Measurements from ENCODE around the gene KCNN1.
A peak's percentile ranks its signal among the peaks of the same experiment; 100 is the strongest.
"Not testable (repeated sequence)": the region's sequence is repeated elsewhere in the genome, so short reads cannot be mapped to it uniquely, and the experiment has no call there.

KCNN1 gene

DNA sequence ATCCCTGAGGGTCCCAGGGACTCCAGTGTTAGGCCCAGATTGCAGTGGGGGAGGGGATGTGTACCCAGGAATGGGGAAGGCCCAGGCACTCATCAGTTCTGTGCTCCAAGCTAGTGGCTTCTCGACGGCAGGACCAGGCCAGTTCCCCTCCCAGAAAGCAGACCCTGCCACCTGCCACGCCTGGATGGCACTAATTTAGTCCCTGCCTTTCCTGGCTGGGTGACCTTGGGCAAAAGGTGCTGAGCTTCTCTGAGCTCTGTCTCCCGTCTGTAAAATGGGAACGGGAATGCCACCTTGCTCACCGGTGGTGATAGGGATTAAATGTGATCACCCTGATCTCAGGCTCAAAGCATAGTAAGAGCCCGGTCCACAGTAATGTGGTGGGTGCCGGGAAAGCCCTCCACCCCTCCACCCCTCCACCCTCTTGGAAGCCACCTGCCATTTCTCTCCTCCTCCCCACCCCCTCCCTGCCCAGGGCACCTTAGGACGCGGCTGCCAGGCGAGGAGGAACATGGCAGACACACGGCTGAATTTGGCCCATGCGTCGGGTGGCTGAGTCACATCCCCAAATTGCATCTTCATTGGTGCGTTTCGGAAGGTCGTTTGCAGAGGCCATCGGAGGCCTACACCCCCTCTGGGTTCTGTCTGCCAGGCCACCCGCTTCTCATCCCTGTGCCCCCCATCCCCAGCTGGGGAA is 2.3 kb downstream of the KCNN1 start:
- DNase-seq: no peak

GRCh38 chr19:17972230-17972629 is 5.3 kb downstream of the KCNN1 start:
- DNase-seq: no peak

- DNase-seq: no peak
Measured at GRCh38 chr19:17973759-17974158, 6.9 kb downstream of the KCNN1 start.

- DNase-seq: no peak
Measured at GRCh38 chr19:17974551-17974950, 7.6 kb downstream of the KCNN1 start.

- no peak for DNase-seq
Measured at GRCh38 chr19:17975032-17975431, 8.1 kb downstream of the KCNN1 start.

GRCh38 chr19:17977021-17977420 is 10.1 kb downstream of the KCNN1 start:
- no peak for DNase-seq

DNA sequence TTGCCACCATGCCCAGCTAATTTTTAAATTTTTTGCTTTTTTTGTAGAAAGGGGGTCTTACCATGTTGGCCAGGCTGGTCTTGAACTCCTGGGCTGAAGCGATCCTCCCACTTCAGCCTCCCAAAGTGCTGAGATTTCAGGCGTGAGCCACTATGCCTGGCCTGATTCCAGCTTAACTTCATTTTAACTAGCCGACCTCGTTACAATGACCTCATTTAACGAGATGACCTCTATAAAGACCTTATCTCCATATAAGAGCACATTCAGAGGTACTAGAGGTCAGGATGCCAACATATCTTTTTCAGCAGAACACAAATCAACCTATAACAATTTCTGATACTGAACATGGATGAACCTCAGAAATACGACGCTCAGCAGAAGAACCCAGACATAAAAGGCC is 10.6 kb downstream of the KCNN1 start:
- no peak for DNase-seq

DNA sequence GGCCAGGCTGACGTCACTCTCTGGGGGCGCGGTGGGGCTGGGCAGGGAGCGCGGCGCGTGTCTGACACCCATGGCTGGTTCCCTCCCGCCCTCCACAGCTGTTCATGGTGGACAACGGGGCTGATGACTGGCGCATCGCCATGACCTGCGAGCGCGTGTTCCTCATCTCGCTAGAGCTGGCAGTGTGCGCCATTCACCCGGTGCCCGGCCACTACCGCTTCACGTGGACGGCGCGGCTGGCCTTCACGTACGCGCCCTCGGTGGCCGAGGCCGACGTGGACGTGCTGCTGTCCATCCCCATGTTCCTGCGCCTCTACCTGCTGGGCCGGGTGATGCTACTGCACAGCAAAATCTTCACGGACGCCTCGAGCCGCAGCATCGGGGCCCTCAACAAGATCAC is 14.7 kb downstream of the KCNN1 start:
- DNase-seq: no peak

- DNase-seq: no peak
Measured at GRCh38 chr19:17982430-17982829, 15.5 kb downstream of the KCNN1 start.

- DNase-seq: no peak
Measured at GRCh38 chr19:17985037-17985818, 18.3 kb downstream of the KCNN1 start.

DNA sequence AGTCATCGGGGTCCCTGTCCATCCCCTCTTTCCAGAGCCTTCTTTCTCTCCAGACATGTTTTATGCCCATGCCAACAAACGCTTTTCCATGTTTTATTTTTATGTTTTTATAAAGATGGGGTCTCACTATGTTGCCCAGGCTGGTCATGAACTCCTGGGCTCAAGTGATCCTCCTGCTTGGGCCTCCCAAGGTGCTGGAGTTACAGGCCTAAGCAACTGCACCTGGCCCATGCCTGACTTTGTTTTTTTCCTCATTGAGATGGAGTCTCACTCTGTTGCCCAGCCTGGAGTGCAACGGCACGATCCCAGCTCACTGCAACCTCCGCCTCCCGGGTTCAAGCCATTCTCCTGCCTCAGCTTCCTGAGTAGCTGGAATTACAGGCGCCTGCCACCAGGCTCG is 19.7 kb downstream of the KCNN1 start:
- DNase-seq: not testable (repeated sequence)

DNA sequence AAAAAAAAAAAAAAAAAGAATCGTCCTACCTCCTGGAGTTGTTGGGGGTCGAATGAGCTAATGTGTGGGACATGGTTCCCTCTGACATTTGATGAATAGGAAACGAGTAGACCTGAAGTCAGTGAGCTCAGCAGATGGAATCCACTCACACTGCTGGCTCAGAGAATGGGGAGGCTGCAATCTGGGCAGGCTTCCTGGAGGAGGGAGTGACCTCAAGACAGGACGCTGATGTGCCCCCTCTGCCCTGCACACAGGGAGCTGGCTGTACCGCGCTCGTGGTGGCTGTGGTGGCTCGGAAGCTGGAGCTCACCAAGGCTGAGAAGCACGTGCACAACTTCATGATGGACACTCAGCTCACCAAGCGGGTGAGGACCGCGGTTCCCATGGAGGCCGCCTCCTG is 21.3 kb downstream of the KCNN1 start:
- DNase-seq: no peak

DNA sequence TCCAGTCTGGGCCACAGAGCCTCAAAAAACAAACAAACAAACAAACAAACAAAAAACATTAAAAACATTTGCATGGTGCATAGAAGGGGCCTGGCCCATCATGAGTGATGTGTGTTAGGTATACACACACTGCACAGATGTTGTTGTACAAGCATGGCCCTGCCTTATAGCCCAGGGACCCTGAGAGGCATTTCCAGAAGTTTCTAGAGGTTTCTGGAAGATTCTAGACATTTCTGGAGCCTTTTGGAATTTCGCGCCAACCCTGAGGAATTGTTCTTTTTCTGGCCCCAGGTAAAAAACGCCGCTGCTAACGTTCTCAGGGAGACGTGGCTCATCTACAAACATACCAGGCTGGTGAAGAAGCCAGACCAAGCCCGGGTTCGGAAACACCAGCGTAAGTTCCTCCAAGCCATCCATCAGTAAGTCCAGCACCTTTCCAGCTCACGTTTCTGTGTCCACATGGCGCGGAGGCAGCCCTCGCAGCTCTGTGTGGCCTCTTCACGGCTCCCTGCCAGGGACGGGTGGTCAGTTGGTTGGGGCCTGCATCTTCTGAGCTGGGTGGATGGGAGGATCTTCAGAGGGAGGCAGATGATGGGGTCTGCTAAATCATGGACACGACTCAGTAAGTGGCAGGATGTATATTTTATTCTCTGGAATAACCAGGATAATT is 22.7 kb downstream of the KCNN1 start:
- no peak for DNase-seq

- DNase-seq: no peak
Measured at GRCh38 chr19:17993076-17993813, 26.3 kb downstream of the KCNN1 start.

DNA sequence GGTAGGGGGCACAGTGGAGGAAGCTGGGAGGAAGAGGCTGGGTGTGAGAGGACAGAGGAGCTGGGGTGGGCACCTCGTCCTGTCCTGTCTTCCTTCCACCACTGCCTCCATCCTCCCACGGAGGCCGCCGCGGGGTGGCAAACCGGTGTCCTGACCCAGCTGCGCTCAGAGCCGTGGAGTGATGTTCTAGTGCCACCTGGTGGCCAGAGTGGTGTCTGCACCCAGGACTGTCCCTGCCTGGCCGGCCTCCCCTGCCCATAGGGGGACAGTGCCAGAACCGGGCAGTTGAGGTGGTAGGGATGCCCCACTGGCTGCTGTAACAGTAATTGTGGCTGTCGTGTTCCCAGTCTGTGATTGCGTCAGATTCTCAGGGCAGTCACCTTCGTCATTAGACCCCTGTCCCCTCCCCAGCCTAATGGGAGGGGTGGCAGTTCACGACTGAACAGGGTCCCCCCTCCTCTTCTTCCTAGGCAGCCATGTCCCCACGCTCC is 30.0 kb downstream of the KCNN1 start:
- peak; percentile 52 for DNase-seq

DNA sequence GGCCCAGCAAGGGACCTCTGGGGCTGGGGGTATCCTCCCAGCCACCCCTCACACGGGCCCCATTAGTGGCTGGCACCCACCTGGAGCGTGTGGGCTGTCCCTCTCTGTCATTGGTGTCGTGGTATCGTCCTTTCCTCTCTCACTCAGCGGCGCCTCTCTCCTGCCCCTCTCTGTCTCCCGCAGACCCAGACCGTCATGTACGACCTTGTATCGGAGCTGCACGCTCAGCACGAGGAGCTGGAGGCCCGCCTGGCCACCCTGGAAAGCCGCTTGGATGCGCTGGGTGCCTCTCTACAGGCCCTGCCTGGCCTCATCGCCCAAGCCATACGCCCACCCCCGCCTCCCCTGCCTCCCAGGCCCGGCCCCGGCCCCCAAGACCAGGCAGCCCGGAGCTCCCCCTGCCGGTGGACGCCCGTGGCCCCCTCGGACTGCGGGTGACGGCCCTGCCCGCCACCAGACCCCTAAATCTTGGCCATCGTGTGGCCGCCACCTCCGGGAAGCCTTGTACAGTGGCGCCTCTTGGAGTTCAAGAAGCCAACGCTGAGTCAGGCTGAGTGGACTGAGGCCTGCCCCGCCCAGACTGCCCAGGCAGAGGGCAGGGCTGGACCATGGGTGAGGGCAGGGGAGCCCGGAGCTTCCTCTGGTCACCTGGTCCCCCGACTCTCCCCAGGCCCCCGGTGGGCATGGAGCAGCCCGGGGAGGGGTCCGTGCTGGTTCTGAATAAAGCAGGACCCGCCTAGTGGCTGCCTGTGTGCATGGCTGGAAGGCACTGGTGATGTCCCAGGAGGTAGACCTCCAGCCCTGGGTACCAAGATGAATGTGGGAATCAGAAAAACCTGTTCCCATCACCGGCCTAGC is 31.3 kb downstream of the KCNN1 start:
- DNase-seq: peak; percentile 71

DNA sequence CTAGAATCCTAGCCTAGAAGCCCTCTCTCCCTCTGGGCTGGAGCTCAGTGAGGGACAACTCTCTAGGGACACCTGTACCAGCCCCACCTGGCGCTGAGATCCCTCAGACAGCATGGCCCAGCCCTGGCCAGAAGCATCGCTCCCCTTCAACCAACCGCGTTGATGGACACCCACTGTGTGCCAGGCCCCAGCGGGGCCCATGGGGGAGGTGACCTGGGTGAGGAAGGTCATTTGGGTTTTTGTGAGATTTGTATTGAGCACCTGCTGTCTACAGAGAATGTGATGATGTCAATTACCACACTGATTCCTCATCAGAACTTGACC is 31.9 kb downstream of the KCNN1 start:
- DNase-seq: no peak

DNA sequence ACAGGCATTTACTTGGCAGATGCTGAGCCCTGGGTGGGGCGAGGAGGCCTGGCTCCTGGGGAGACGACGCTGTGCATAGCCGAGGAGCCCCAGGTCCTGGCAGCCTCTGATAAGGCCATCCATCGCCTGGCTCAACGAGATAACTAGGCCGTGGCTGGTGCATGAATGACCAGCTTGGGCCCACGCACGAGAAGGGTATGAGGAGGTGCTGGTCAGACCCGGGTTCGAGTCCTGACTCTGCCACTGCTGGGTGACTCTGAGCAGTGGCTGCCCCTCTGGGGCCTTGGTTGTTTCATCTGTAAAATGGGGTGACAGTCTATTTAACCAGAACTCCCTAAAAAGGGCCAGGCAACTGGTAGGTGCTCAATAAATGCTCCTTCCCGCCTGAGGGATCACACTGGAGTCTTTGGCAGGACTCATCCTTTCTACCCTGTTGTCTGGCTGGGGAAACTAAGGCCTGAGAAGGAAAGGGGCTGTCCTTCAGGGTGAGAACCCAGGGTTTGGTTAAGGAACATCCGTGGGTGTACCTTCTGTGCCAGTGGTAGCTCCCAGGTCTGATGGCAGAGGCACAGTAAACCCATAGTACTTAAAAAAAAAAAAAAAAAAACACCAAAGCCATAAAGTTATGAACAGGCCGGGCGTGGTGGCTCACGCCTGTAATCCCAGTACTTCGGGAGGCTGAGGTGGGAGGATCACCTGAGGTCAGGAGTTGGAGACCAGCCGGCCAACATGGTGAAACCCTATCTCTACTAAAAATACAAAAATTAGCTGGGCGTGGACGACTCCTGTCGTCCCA is 33.0 kb downstream of the KCNN1 start:
- DNase-seq: no peak

DNA sequence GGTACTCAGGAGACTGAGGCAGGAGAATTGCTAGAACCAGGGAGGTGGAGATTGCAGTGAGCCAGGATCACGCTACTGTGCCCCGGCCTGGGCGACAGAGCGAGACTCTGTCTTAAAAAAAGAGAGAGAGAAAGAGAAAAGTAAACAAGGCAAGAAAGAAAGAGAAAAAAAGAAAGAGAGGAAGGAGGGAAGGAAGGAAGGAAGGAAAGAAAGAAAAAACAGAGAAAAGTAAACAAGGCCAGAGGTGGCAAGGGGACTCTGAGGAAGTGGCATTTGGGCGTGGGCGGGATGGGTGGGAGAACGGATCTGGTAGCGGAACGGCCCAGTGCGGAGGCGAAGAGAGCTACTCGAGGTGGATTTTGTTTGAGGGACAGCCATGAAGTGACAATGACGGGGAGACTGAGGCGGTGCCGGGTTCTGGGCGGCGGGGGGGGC is 33.6 kb downstream of the KCNN1 start:
- no peak for DNase-seq

DNA sequence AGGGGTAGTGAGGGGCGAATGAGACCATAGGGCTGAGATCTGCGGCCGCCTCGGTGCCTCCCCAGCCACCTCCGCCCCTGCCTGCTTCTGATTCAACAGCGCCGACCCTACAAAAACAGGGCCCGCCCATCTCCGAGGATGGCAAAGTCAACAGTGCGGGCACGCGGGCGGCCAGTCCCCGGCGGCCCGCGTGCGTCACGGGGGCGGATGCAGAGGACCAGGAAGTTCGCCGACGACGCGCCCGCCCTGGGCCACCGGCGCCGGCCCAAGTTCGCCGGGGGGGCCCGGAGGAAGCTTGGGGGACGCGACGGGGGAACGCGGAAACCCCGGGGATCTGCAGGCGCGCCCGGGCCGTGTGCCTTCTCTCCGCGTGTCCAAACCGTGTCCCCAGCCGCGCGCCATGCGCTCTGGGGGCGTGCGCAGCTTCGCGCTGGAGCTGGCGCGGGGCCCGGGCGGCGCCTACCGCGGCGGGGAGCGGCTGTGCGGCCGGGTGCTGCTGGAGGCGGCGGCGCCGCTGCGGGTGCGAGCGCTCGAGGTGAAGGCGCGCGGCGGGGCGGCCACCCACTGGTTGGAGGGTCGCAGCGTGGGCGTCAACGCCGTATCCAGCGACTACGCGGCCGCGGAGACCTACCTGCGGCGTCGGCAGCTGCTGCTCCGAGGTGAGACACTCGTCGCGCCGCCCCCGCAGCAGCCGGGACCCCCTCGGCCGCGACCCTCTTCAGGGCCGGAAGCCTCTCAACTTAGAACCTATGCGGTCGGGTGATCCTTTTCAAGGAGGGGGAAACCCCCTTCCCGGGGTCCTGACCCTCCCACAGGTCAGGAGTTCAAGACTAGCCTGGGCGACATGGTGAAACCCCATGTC is 34.2 kb downstream of the KCNN1 start:
- DNase-seq: peak; percentile 75
